Mucosa of stomach (tissue), 1 donor: Measurements from ENCODE around the gene TXNL4A.
A peak's percentile ranks its signal among the peaks of the same experiment; 100 is the strongest.

ENCODE experiments used
- H3K27me3 ChIP-seq: one replicate; pipeline ENCODE4 v1.7.0; 2013; ENCODE audit warnings: mild to moderate bottlenecking, low read length; ENCODE audit not compliant: control insufficient read depth, insufficient read depth
- H3K36me3 ChIP-seq: one replicate; pipeline ENCODE4 v1.7.0; 2013; ENCODE audit warnings: low read length; ENCODE audit not compliant: control insufficient read depth, insufficient read depth
- H3K4me1 ChIP-seq: one replicate; pipeline ENCODE4 v1.7.0; 2013; ENCODE audit warnings: mild to moderate bottlenecking, low read length; ENCODE audit not compliant: control insufficient read depth, insufficient read depth
- H3K4me3 ChIP-seq: one replicate; pipeline ENCODE4 v1.7.0; 2013; ENCODE audit warnings: low read length
- H3K9ac ChIP-seq: one replicate; pipeline ENCODE4 v1.7.0; 2013; ENCODE audit warnings: mild to moderate bottlenecking, low read length, moderate library complexity
- H3K9me3 ChIP-seq: one replicate; pipeline ENCODE4 v1.7.0; 2013; ENCODE audit warnings: mild to moderate bottlenecking, low read length, moderate library complexity; ENCODE audit not compliant: control insufficient read depth
- donor health status: Pancreatic carcinoma.

Gene TXNL4A

GRCh38 chr18:79987566-79987965, 797 bp downstream of the TXNL4A start:
- no peaks in the 10 kb centered on the region for H3K36me3 ChIP-seq
- no peaks in the 10 kb centered on the region for H3K9me3 ChIP-seq
- H3K4me1 ChIP-seq, result peaks cover 10% of the 10 kb centered on the region
- peak overlapping the region; percentile 93 for H3K9ac ChIP-seq
- no peaks in the 10 kb centered on the region for H3K27me3 ChIP-seq
- H3K4me3 ChIP-seq, result peak overlapping the region; percentile 77

GRCh38 chr18:79986726-79987125, 1.6 kb downstream of the TXNL4A start:
- Histone ChIP-seq H3K27me3 (no peaks in the 10 kb centered on the region), H3K36me3 (no peaks in the 10 kb centered on the region), H3K9me3 (no peaks in the 10 kb centered on the region), H3K4me1 (peaks cover 14% of the 10 kb centered on the region), H3K9ac (peak overlapping the region; percentile 93), H3K4me3 (no peak overlapping the region)

- Histone ChIP-seq H3K36me3 (no peaks in the 10 kb centered on the region), H3K9me3 (no peaks in the 10 kb centered on the region), H3K27me3 (no peaks in the 10 kb centered on the region), H3K4me1 (peaks cover 14% of the 10 kb centered on the region), H3K9ac (no peak overlapping the region), H3K4me3 (no peak overlapping the region)
Observed at GRCh38 chr18:79985172-79985571, 3.2 kb downstream of the TXNL4A start.

DNA sequence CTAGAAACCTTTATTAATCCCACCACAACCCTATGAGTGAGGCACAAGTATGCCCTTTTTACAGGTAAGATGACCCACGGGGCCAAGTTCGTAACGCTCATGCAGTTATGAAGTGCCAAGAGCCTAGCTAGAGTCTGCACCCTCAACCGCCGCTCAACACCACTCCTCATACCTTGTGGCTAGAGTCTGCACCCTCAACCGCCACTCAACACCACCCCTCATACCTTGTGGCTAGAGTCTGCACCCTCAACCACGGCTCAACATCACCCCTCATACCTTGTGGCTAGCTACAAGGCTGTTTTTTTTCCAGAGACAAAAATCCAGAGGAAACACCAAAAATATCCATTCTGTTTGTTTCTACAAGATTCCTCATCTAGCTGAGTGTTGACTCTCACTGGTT, 4.6 kb downstream of the TXNL4A start:
- Histone ChIP-seq H3K4me3 (no peak overlapping the region), H3K4me1 (peaks cover 14% of the 10 kb centered on the region), H3K9me3 (no peaks in the 10 kb centered on the region), H3K36me3 (no peaks in the 10 kb centered on the region), H3K27me3 (no peaks in the 10 kb centered on the region), H3K9ac (no peak overlapping the region)

DNA sequence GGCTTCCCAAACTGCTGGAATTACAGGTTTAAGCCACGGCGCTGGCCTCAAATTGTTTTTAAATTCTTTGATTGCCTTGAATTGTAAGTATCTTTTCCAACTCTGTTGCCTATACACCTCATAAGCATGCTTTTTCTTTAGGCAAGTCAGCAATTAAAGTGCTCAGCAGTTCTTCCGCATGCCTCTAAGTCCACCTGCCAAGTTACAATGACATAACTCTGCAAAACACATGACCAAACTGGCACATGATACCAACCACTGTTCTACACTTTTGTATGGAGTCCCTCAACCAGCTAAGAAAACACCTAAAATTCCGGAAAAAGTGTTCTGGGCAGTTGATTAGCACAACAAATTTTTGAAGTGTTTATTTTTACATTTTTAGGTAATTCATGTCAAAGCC, 5.1 kb downstream of the TXNL4A start:
- Histone ChIP-seq H3K9ac (no peak overlapping the region), H3K4me1 (peaks cover 14% of the 10 kb centered on the region), H3K9me3 (no peaks in the 10 kb centered on the region), H3K36me3 (no peaks in the 10 kb centered on the region), H3K4me3 (no peak overlapping the region), H3K27me3 (no peaks in the 10 kb centered on the region)

DNA sequence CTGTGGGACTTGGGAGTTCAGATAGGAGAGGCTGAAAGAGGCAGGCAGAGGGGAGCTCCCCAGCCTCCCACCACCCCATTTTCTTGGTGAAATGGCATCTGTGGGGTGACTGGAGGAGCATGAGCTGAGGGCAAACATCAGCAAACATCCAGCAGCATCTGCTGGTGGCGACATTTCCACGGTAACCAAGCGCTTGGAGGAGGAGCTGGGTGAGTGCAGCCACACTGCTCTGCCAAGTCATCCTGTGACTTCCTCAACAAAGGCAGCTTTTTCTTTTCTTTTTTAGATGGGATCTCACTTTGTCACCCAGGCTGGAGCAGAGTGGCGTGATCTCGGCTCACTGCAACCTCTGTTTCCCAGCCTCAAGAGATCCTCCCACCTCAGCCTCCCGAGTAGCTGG, 5.6 kb downstream of the TXNL4A start:
- Histone ChIP-seq H3K27me3 (no peaks in the 10 kb centered on the region), H3K36me3 (no peaks in the 10 kb centered on the region), H3K4me3 (no peak overlapping the region), H3K9me3 (no peaks in the 10 kb centered on the region), H3K9ac (no peak overlapping the region), H3K4me1 (peaks cover 14% of the 10 kb centered on the region)

DNA sequence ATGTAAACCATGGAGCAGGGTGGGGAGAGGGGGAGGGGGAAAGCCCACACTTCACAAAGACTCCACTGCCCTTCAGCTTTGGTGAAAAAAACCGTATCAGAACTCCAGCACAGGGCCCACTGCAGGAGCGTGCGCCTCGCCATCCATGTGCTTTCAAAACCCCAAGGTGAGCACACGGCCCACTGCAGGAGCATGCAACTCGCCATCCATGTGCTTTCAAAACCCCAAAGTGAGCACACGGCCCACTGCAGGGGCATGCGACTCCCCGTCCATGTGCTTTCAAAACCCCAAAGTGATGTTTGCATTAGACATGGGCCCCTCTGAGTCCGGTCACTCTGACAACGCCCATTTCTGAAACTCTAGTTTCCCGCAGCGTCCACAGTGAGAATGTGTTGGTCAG, 7.8 kb downstream of the TXNL4A start:
- Histone ChIP-seq H3K27me3 (no peaks in the 10 kb centered on the region), H3K4me1 (peaks cover 13% of the 10 kb centered on the region), H3K36me3 (no peaks in the 10 kb centered on the region), H3K4me3 (no peak overlapping the region), H3K9ac (no peak overlapping the region), H3K9me3 (no peaks in the 10 kb centered on the region)

DNA sequence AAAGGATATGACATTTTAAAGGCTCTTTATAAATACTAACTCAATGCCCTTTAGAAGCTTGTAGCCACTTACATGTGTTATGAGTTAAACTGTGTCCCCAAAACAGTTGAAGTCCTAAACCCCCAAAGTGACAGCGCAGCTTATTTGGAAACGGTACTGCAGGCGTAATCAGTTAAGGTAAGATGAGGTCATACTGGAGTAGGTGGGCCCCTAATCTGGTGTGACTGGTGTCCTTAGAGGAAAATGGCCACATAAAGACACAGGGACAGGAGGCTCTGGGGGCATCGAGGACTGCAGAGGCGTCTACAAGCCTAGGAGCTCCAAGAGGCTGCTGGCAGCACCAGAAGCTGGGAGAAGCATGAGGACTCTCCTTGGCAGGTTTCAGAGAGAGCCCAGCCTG, 8.5 kb downstream of the TXNL4A start:
- no peak overlapping the region for H3K4me3 ChIP-seq
- no peaks in the 10 kb centered on the region for H3K9me3 ChIP-seq
- H3K27me3 ChIP-seq, result no peaks in the 10 kb centered on the region
- no peaks in the 10 kb centered on the region for H3K36me3 ChIP-seq
- no peak overlapping the region for H3K9ac ChIP-seq
- H3K4me1 ChIP-seq, result peaks cover 13% of the 10 kb centered on the region

DNA sequence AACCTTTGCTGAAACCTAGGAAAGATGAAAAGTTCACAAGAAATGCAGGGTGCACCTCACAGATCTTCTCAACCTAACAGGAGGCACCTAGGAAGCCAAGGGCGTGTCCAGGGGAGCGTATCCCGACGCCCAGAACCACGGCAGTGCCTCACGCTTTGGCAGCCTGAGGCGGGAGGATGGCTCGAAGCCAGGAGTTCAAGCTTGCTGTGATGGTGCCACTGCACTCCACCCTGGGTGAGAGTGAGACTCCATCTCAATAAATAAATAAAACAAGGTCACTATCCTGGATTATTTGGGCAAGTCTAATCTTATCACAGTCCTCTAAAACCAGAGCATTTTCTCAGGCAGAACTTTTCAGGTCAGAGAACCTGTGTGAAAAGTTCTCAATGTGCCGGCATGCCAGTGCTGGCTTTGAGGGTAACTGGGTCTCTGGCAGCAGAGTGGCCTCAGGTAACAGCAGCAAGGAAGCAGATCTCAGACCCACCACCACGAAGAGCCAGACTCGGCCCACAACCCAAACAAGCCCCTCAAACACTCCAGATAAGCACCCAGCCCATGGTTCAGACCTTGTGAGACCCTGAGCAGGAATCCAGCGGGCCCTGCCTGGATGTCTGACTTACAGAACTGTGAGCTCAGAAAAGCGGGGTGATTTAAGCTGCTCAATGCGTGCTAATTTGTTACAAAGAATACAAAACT, 12.2 kb downstream of the TXNL4A start:
- Histone ChIP-seq H3K27me3 (no peaks in the 10 kb centered on the region), H3K9me3 (no peaks in the 10 kb centered on the region), H3K9ac (no peak overlapping the region), H3K4me1 (peaks cover 7% of the 10 kb centered on the region), H3K36me3 (no peaks in the 10 kb centered on the region), H3K4me3 (no peak overlapping the region)

DNA sequence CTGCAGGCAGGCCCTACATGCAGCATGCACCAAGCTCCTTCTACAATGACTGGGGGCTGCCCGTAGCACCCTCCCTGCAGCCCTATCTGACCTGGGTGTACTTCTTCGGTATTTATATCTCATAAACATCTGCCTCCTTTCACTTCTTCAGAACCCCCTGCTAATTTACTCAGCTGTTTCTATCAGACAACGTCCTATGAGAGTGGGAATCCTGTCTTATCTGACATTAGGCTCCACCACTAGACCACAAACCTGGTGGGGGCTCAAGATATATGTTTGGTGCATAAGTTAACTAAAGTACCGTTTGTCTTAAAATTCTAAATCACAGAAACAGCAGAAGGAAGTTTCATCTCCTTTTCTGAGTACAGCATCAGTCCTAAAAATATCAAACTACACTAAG, 13.3 kb downstream of the TXNL4A start:
- Histone ChIP-seq H3K36me3 (no peaks in the 10 kb centered on the region), H3K9me3 (no peaks in the 10 kb centered on the region), H3K9ac (no peak overlapping the region), H3K4me1 (peaks cover 7% of the 10 kb centered on the region), H3K4me3 (no peak overlapping the region), H3K27me3 (no peaks in the 10 kb centered on the region)

- H3K9me3 ChIP-seq, result no peaks in the 10 kb centered on the region
- no peak overlapping the region for H3K4me3 ChIP-seq
- no peaks in the 10 kb centered on the region for H3K36me3 ChIP-seq
Observed at GRCh38 chr18:79974025-79974654, 14.2 kb downstream of the TXNL4A start.

GRCh38 chr18:79973517-79973916, 14.8 kb downstream of the TXNL4A start:
- Histone ChIP-seq H3K36me3 (no peaks in the 10 kb centered on the region), H3K4me3 (no peak overlapping the region), H3K9ac (no peak overlapping the region), H3K4me1 (peaks cover 7% of the 10 kb centered on the region), H3K9me3 (no peaks in the 10 kb centered on the region), H3K27me3 (no peaks in the 10 kb centered on the region)

More at GRCh38 chr18:79974025-79974654, 14.2 kb downstream of the TXNL4A start:
- Histone ChIP-seq H3K4me1 (peaks cover 7% of the 10 kb centered on the region), H3K27me3 (no peaks in the 10 kb centered on the region), H3K9ac (no peak overlapping the region)
